ENCODE results near the gene PPP1R15B.

DNA sequence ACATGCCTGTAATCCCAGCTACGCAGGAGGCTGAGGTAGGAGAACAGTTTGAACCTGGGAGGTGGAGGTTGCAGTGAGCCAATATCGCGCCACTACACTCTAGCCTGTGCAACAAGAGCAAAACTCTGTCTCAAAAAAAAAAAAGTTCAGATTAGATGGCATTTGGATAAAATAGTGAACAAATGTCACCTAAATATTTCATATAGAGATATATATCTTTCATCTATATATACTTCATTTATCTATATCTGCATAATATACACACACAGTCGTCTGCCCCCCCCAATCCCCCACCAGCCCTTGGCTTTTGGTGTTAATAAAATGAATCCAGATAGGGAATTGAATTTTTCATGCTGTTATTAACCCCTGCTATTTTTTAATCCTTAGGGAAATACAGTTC, 5.0 kb downstream of the PPP1R15B start:
- no peak for TF ChIP-seq POLR2A (IDR thresholded peaks at IDR 0.05)
- TF ChIP-seq, protein P1, sequence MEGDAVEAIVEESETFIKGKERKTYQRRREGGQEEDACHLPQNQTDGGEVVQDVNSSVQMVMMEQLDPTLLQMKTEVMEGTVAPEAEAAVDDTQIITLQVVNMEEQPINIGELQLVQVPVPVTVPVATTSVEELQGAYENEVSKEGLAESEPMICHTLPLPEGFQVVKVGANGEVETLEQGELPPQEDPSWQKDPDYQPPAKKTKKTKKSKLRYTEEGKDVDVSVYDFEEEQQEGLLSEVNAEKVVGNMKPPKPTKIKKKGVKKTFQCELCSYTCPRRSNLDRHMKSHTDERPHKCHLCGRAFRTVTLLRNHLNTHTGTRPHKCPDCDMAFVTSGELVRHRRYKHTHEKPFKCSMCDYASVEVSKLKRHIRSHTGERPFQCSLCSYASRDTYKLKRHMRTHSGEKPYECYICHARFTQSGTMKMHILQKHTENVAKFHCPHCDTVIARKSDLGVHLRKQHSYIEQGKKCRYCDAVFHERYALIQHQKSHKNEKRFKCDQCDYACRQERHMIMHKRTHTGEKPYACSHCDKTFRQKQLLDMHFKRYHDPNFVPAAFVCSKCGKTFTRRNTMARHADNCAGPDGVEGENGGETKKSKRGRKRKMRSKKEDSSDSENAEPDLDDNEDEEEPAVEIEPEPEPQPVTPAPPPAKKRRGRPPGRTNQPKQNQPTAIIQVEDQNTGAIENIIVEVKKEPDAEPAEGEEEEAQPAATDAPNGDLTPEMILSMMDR (IDR thresholded peaks at IDR 0.05), result no peak
- no peak for TF ChIP-seq EP300 (IDR thresholded peaks at IDR 0.05)
- no peak for TF ChIP-seq POLR2AphosphoS5 (IDR thresholded peaks at IDR 0.05)
